GM12873 (cell line): ENCODE data around the gene TSPAN5.

ENCODE experiments used
- CTCF ChIP-seq: IDR thresholded peaks from 2 replicates; pipeline ENCODE4 v1.5.1; 2012; ENCODE audit warnings: low read depth, mild to moderate bottlenecking, moderate library complexity, low read length, control low read depth; ENCODE audit not compliant: insufficient read depth; ENCODE audit errors: missing control alignments

The TSPAN5 gene

GRCh38 chr4:98528882-98529281, 129.5 kb downstream of the TSPAN5 start:
- no peak for TF ChIP-seq CTCF

GRCh38 chr4:98527534-98528269, 130.7 kb downstream of the TSPAN5 start:
- TF ChIP-seq CTCF, result no peak

GRCh38 chr4:98524230-98524629, 134.2 kb downstream of the TSPAN5 start:
- no peak for TF ChIP-seq CTCF

GRCh38 chr4:98522636-98523395, 135.6 kb downstream of the TSPAN5 start:
- no peak for TF ChIP-seq CTCF

GRCh38 chr4:98522062-98522461, 136.3 kb downstream of the TSPAN5 start:
- no peak for TF ChIP-seq CTCF

GRCh38 chr4:98521486-98521885, 136.9 kb downstream of the TSPAN5 start:
- no peak for TF ChIP-seq CTCF

- TF ChIP-seq CTCF, result no peak
These were observed 139.0 kb downstream of the TSPAN5 start for GRCh38 chr4:98519268-98519977.
